ENCODE results near the gene HOPX.
"Not testable (repeated sequence)": the region's sequence is repeated elsewhere in the genome, so short reads cannot be mapped to it uniquely, and the experiment has no call there.

Gene HOPX

GRCh38 chr4:56654238-56654632 lies 26.9 kb downstream of the HOPX start:
- no peak for DNase-seq (ENCODE audit: low read depth)

- peak; percentile 15 for DNase-seq (ENCODE audit: low read depth)
Measured at GRCh38 chr4:56653461-56654237, 27.4 kb downstream of the HOPX start.

GRCh38 chr4:56652196-56652595 lies 28.9 kb downstream of the HOPX start:
- no peak for DNase-seq (ENCODE audit: low read depth)

- no peak for DNase-seq (ENCODE audit: low read depth)
Measured at GRCh38 chr4:56651056-56651350, 30.1 kb downstream of the HOPX start.

- DNase-seq (ENCODE audit: low read depth), result no peak
Measured at GRCh38 chr4:56650262-56651055, 30.6 kb downstream of the HOPX start.

GRCh38 chr4:56649445-56650261 lies 31.4 kb downstream of the HOPX start:
- no peak for DNase-seq (ENCODE audit: low read depth)

GRCh38 chr4:56648824-56649151 lies 32.3 kb downstream of the HOPX start:
- no peak for DNase-seq (ENCODE audit: low read depth)

GRCh38 chr4:56648021-56648823 lies 32.9 kb downstream of the HOPX start:
- DNase-seq (ENCODE audit: low read depth), result no peak

- no peak for DNase-seq (ENCODE audit: low read depth)
Measured at GRCh38 chr4:56646341-56646740, 34.8 kb downstream of the HOPX start.

- DNase-seq (ENCODE audit: low read depth), result no peak
Measured at GRCh38 chr4:56643596-56643995, 37.5 kb downstream of the HOPX start.

- no peak for DNase-seq (ENCODE audit: low read depth)
Measured at GRCh38 chr4:56641494-56642051, 39.5 kb downstream of the HOPX start.

GRCh38 chr4:56640621-56641493 lies 40.2 kb downstream of the HOPX start:
- DNase-seq (ENCODE audit: low read depth), result no peak

GRCh38 chr4:56637791-56638190 lies 43.3 kb downstream of the HOPX start:
- no peak for DNase-seq (ENCODE audit: low read depth)

GRCh38 chr4:56637154-56637553 lies 43.9 kb downstream of the HOPX start:
- no peak for DNase-seq (ENCODE audit: low read depth)

GRCh38 chr4:56634954-56635353 lies 46.1 kb downstream of the HOPX start:
- DNase-seq (ENCODE audit: low read depth), result not testable (repeated sequence)

- DNase-seq (ENCODE audit: low read depth), result no peak
Measured at GRCh38 chr4:56633486-56633885, 47.6 kb downstream of the HOPX start.

- DNase-seq (ENCODE audit: low read depth), result no peak
Measured at GRCh38 chr4:56630876-56631666, 50.0 kb downstream of the HOPX start.

GRCh38 chr4:56628592-56628991 lies 52.5 kb downstream of the HOPX start:
- no peak for DNase-seq (ENCODE audit: low read depth)

GRCh38 chr4:56627985-56628384 lies 53.1 kb downstream of the HOPX start:
- no peak for DNase-seq (ENCODE audit: low read depth)

- DNase-seq (ENCODE audit: low read depth), result no peak
Measured at GRCh38 chr4:56627375-56627774, 53.7 kb downstream of the HOPX start.

Measured in activated T-helper 9 cell treated with anti-CD3 and anti-CD28 coated beads, Interleukin-2, amount 50 U/mL, for 16 hours (primary cell).